NOMO-1 treated with DMSO at 0.1 percent for 48 hours (cell line): ENCODE results near the gene ARSB.
A peak's percentile ranks its signal among the peaks of the same experiment; 100 is the strongest.
"Not testable (repeated sequence)": the region's sequence is repeated elsewhere in the genome, so short reads cannot be mapped to it uniquely, and the experiment has no call there.

ENCODE experiments used
- DNase-seq: peaks from one replicate; lab custom pipeline; 2025; ENCODE audit not compliant: unreplicated experiment; lab: John Stamatoyannopoulos, UW

The ARSB gene

DNA sequence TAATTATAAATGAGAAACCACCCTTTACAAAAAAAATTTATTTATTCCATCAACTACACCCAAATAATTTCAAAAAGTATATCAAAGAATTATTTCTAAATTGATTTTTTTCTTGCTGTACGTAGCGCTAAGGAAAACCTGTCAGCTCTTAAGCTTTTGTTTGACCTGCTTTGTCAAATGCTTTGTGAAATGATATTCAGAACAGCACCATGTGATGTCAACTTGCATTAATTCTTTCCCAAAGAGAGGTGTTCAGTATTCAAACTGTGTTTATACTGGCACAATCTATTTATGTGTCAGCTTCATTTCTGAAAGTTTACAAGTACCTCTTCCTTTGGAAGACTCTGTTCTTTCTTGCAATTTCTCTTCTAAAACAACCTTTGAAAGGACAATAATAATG is 12.0 kb upstream of the ARSB start:
- DNase-seq, result no peak

DNA sequence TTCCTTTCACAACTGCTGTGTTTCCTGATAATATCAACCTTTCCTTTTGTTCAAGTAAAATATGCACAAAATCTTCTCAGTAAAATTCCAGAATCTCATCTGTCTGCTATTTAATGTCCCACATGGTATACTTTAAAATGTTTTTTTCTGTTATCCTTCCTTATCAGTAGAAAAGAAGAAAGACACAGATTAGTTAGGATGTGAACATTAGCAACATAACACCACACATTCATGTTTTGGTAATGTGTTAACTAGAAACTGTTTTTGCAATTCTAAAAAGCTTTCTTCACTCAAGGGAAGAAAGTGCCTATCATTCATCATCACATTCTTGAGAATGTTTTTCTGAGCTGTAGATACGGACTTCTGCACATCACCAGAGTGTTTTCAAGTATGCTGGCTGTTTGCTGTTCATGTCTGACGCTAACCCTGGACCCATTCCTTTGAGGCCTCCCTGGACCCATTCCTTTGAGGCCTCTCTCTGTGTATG is 10.5 kb upstream of the ARSB start:
- no peak for DNase-seq

DNA sequence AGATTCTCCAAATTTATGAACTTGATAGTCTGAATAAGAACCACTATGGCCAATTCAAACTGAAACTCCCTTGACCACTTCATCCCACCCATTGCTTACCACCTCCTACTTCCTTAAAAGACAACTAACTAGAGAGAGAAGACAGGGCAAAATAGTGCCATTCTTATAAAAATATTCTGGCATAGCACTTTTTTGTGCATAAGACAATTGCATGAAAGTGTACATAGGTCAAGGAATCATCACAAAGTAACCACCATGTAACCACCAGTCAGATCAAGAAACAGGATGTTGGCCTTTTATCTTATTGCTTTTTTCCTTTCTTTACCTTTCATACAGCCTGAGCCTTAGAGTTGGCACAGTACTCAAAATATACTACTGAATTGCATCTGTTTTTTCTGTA is 8.1 kb upstream of the ARSB start:
- no peak for DNase-seq

DNA sequence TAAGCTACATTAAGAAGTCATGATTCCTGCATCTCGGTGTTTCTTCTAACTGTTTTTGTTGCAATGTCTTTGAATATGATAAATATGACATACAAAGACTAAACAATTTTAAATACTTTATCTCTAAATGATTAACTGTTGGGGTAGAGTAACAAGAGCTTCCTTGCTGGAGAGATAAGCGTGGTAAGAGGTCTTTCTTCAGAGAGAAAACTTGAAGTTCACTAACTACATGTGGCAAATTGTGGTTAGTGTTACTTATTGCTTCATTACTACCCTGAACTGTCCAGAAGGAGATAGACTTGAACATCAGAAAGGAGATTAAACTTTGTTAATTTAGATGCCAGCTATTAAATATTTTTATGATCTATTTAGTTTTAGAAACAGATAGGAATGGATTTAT is 7.0 kb upstream of the ARSB start:
- no peak for DNase-seq

DNA sequence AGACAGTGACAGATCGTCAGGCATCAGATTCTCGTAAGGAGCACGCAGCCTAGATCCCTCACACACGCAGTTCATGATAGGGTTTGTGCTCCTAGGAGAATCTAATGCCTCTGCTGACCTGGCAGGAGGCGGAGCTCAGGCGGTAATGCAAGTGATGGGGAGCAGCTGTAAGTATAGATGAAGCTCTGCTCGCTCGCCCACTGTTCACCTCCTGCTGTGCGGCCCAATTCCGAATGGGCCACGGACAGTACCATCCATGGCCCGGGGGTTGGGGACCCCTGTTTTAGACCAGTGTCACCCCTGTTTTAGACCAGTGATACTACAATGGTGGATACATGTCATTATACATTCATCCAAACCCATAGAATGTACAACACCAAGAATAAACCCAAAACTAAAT is 4.0 kb upstream of the ARSB start:
- no peak for DNase-seq

DNA sequence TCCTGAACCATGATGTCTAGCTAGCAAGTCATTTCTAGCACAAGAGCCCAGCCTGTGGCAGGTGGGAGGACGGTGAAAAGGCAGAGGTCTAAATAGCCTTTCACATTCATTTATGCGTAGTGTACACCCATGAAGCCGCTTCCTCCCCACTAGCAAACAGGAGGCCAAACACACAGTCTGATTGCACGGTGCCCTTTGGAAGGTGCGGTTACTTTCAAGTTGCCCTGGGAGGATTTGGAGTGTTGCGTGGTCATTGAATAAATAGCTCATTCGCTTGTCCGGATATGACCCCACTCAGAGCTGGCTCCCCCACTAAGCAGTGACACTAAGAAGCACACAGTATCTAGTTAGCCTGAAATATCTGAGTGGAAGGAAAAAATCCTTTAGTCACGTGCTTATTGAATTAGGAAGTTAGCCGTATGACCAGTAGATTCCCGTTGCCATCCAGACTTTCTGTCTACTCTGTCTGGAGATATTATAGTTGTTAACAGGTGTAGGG is 664 bp upstream of the ARSB start:
- no peak for DNase-seq

DNA sequence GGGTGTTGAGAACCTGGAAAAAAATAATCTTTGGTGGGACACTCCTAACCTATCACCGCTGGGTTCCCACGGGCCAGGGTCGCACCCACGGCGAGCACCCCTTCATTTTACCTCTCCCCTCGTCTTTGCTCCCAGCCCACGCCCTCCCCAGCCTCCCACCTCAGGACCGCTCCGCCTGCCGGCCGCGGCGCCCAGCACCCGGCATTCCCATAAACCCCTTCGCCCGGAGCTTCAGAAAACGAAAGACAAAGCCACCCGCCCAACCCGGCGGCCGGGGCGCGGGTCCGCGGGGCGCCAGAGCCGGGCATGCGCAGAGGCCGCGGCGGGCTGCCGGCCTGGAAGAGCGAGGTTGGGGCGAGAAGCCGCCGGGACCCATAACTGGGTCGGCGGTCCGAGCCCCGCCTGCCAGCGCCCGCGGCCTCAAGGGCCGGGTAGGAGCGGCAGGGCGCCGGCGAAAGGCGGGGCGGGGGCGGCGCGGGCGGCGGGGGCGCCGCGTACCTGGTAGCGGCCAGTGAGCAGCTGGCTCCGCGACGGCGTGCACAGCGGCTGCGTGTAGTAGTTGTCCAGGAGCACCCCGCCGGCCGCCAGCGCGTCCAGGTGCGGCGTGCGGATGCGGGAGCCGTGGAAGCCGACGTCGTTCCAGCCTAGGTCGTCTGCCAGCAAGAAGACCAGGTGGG is 533 bp downstream of the ARSB start:
- peak; percentile 48 for DNase-seq

DNA sequence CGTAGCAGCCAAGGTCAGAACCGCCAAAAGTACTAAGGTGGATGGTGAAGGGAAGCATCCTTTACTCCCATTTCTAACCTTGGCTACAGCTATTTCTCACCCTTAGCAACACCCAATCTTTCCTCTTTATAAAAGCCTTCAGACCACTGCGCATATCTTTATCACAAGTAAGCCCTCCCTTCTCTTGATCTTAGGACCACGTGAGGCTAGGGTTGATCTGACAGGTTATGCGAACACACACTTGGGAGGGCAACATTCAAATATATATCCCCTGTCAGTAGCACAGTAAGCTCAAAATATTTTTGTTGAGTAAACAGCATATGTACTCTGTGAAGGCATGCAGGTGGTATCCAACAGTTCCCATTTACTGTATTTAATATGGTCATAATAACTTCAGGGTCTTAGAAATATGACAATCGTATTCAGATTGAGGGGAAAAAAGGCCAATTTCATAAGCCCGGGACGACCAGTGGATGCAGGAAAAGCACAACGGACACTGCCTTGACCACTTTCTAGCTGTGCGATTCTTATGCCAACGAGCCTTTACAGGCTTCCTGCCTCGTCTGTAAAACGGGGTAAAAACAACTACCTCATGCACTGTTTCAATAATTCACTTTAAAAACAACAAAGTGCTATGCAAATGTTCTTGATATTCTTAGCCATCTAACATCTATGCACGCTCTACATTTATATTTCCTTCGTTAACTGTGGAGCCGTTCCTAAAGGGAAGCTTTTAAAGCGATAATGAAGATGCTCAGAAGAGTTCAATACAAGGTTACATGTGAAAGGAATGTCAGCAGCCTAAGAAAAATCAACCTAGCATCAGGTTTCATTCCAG is 1.3 kb downstream of the ARSB start:
- DNase-seq, result no peak

DNA sequence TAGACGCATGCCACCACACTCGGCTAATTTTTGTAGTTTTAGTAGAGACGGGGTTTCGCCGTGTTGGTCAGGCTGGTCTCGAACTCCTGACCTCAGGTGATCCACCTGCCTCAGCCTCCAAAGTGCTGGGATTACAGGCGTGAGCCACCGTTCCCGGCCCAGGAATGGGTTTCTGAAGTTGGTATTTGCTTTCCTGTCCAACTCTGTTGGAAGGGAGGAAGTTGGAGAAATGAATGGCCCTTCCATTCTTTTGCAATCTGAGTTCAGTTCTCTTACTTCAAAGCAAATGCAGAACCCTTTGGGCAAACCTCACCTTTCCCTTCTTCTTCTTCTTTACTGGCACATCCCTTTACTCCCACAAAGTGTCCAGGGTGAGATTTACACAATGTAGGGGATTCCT is 1.9 kb downstream of the ARSB start:
- DNase-seq, result not testable (repeated sequence)

DNA sequence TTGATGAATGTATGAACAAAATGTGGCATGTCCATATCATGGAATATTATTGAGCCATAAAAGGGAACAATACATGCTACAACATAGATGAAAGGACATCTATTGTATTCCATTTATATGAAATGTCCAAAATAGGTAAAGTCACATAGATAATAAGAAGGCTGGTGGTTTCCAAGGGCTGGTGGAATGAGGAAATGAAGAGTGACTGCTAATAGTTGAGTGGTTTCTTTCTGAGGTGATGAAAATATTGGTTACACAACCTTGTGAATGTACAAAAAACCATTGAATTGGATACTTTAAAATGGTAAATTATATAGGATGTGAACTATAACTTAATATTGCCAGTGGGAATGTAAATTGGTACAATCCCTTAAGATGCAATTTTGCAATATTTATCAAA is 5.2 kb downstream of the ARSB start:
- DNase-seq, result peak; percentile 82

DNA sequence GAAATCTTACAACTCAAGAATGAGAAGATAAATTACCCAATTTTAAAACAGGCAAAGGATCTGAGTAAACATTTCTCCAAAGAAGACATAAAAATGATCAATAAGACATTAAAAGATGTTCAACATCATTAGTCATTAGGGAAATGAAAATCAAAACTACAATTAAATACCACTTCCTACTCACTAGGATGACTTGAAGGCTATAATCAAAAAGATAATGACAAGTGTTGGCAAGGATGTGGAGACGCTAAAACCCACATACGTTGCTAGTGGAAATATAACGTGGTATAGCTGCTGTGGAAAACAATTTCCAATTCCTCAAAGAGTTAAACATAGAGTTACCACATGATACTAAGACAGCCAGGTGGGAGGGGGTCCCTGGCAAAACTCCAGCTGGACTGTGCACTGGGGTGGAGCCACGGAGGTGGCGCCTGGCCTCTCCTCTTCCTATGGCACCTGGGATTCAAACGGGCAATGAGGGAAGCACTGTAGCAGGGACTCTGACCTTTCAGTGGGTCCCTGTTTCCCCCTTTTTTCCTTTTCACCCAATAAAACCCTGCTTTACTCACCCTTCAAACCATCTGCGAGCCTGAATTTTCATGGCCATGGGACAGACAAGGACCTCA is 5.9 kb downstream of the ARSB start:
- no peak for DNase-seq

DNA sequence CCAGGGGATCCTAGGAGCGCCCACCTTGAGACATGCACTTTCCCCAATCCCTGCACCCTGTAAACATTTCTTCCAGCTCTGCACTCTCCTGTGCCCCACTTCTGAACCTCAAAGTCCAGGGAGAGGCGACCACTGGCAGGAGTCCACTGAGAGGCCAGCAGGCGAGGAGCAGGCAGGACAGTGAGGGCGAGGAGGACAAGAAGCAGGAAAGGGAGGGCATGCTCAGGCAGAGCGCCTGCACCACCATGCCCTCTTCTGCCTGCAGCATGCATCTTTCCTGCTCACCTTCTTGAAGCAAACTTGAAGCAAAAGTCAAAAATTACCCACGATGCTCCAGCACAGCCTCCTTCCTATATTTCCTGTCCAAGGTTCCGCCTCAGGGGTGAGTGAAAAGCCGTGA is 10.1 kb downstream of the ARSB start:
- no peak for DNase-seq

DNA sequence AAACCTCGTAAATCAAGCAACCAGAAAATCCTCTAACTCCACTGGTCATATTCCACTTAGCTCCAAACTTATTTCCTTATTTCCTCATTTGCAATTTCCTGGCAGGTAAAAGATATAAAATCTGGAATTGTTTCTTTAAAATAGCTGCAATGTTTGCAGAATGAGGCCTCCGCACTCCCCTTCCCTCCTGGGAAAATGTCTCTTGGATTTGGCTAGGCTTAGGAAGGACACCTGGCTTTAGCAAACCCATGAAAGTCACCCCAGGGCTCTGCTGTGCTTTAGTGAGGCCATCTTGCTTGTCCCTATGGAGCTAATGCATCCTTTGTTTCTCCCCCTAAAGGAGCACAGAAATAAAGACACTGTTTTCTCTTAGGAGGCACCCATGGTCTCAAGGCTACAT is 10.5 kb downstream of the ARSB start:
- DNase-seq, result no peak

DNA sequence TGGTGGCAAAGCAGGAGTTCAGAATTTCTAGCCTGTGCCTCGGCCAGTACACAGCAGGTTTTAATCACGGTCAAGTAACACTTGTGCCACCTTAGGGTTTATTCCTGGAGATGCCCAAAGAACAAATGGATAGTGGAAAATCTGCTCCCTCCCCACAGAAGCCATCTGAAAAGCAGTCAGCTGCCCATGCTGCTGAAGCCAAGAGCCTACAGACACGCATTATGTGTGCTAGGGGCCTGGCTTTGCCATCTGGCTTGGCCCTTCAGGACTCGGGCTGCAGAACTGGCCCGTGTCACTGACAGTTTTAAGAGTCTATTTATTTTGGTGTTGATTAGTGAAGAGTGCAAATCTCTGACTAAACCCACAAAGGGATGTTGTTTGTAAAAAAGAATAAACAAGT is 11.1 kb downstream of the ARSB start:
- no peak for DNase-seq

DNA sequence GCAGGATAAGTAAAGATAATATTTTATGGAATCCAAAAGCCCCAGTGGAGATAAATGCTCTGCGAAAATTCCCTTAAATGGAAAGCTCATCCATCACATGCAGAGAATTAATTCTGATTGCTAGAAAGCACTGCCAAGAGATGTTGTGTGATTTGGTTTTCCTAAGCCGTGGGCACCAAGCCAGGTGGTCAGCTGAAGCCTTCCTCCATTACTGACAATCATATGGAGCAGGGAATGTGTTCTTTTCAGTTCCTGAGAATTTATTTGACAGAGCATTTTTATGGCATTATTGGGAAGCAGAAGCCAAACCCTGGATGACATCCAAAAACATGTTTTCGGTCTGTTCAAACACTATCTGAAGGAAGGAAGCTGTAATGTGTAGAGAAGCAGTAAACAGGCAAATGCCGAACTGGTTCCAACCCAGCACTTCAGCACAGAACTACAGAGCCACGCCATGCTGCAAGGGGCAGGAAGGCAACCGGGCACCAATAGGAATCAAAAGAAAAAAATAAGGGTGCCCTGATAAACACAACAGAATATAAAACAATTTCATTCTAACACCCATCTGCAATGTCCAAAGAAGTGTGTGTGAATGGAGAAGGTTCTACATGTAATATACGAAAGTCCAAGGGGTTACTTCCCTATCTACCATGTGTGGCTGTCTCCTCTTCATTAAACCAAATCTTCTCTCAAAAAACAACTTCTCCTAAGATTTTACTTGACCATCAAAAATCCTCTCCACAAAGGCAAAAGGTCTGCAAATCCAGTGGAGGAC is 12.3 kb downstream of the ARSB start:
- peak; percentile 12 for DNase-seq

DNA sequence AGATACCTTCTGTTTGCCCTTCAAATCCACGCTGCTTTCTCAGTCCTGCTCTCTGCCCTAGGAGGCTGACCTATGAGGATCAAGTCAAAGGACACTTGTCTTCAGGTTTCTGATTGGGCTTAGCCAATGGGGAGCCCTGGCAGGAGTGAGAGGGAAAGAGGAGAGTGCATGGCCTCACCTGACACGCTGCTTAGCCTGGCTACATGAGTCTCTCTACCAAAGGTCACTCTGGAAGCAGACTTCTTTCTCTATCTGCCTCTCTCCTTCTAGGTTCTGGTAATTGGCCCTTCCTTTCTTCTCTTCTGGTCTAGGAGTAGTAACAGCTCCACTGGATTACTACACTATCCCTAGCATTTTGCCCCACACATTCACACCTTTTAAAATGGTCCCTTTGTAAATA is 13.1 kb downstream of the ARSB start:
- DNase-seq, result no peak

DNA sequence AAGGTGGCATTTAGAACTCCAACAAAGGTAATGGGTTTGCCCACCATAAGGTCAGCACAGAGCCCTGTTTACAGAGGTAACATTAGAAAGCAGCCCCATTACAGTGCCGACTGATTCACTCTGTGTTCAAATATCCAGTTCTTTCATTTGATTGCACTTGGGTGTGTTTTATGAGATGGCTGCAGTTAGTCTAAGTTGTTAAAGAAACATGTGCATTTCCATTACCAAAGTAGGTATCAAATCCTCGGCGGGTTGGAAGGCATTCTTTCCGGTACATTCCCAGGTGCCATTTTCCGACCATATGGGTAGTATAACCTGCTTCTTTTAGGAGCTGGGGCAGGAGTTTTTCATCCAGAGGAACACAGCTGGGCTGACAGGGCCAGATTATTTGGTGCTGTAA is 16.3 kb downstream of the ARSB start:
- no peak for DNase-seq

DNA sequence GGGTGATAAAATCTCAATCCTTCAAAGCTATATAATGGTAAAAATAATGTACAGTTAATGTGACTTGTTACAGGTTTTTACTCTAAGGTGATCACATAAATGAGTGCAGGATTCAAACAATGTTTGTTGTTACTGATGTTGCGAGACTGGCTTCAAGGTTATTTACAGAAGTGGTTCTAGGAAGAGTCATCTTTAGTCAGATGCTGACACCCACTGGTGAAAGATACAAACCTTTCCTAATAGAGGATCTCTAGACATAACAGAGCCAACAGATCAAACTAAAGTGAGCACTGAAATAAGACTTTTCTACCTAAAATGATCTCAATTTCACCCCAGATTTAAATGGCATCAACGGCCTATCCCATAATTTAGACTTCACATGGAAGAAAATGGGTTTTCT is 20.2 kb downstream of the ARSB start:
- DNase-seq, result peak; percentile 69

DNA sequence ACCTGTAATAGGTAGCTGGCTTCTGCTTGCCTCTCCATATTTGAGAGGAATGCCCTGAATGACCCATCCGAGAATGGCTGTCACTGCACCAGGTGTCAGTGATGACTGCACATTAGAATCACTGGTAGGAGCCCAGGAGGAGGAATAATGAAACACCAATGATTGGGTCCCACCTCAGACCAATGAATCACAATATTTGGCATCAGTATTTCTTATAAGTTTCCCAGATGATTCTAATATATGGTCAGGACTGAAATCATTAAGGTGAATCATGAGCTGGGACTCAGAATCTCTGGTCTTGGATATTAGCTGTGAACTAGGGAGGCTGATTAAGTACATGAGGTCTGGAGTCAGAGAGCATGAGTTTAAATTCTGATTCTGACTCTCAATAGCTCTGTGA is 23.4 kb downstream of the ARSB start:
- no peak for DNase-seq

DNA sequence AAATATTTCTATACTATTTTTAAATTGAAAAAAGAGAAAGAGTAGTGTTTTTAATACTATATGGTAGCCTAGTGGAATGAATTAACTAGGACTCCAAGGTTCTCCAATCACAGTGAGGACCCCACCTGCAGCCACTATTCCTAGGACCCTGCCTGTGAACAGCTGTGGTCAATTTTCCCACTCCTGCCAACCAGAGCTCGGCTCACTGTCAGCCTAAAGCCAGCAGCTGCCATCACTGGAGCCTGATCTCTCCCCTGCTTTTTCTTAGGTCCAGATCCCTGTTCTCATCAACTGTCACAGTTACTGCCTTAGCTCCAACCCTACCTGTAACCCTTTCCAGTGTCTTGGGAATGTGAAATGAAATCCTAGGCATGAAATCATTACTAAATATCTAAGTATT is 25.3 kb downstream of the ARSB start:
- DNase-seq, result no peak
